ENCODE measurements around the gene SCN1A.
"Not testable (repeated sequence)": the region's sequence is repeated elsewhere in the genome, so short reads cannot be mapped to it uniquely, and the experiment has no call there.

SCN1A gene

GRCh38 chr2:166081131-166081632 is 46.6 kb downstream of the SCN1A start:
- DNase-seq = no peak

- DNase-seq = no peak
Measured at GRCh38 chr2:166074430-166074829, 53.4 kb downstream of the SCN1A start.

GRCh38 chr2:166074011-166074410 is 53.8 kb downstream of the SCN1A start:
- DNase-seq = no peak

GRCh38 chr2:166070231-166070630 is 57.6 kb downstream of the SCN1A start:
- no peak for DNase-seq

- no peak for DNase-seq
Measured at GRCh38 chr2:166068981-166069380, 58.8 kb downstream of the SCN1A start.

GRCh38 chr2:166067229-166067628 is 60.6 kb downstream of the SCN1A start:
- no peak for DNase-seq

- DNase-seq = no peak
Measured at GRCh38 chr2:166060191-166060590, 67.6 kb downstream of the SCN1A start.

- peak; percentile 12 for DNase-seq
Measured at GRCh38 chr2:166057370-166058164, 70.3 kb downstream of the SCN1A start.

- no peak for DNase-seq
Measured at GRCh38 chr2:166044853-166045483, 82.9 kb downstream of the SCN1A start.

- no peak for DNase-seq
Measured at GRCh38 chr2:166042768-166043390, 84.9 kb downstream of the SCN1A start.

GRCh38 chr2:166042356-166042755 is 85.5 kb downstream of the SCN1A start:
- no peak for DNase-seq

GRCh38 chr2:166041613-166042012 is 86.2 kb downstream of the SCN1A start:
- no peak for DNase-seq

GRCh38 chr2:166032361-166032760 is 95.5 kb downstream of the SCN1A start:
- no peak for DNase-seq

- DNase-seq = no peak
Measured at GRCh38 chr2:166031054-166031453, 96.8 kb downstream of the SCN1A start.

GRCh38 chr2:166025313-166025712 is 102.5 kb downstream of the SCN1A start:
- DNase-seq = no peak

- no peak for DNase-seq
Measured at GRCh38 chr2:166017208-166017607, 110.6 kb downstream of the SCN1A start.

GRCh38 chr2:166013878-166014277 is 113.9 kb downstream of the SCN1A start:
- no peak for DNase-seq

- DNase-seq = no peak
Measured at GRCh38 chr2:166011660-166012059, 116.2 kb downstream of the SCN1A start.

GRCh38 chr2:166000401-166000800 is 127.4 kb downstream of the SCN1A start:
- no peak for DNase-seq

- DNase-seq = no peak
Measured at GRCh38 chr2:165990846-165991245, 137.0 kb downstream of the SCN1A start.

GRCh38 chr2:165989851-165990250 is 138.0 kb downstream of the SCN1A start:
- no peak for DNase-seq

- no peak for DNase-seq
Measured at GRCh38 chr2:165985120-165985519, 142.7 kb downstream of the SCN1A start.

GRCh38 chr2:165972161-165972560 is 155.7 kb downstream of the SCN1A start:
- not testable (repeated sequence) for DNase-seq

GRCh38 chr2:165970663-165971062 is 157.2 kb downstream of the SCN1A start:
- DNase-seq = no peak
